Omental fat pad (tissue), 4 donors: ENCODE results near the gene GUCY1A2. TPM values are rescaled to one million over a fixed set of nuclear protein-coding genes. Genes with fewer than 3 reads are reported as not detected.

Source experiments
- ATAC-seq: fragments of 150-250 bp; one replicate; pipeline ENCODE4 v1.9.1; 2016; ENCODE audit warnings: mild to moderate bottlenecking, moderate library complexity; ENCODE audit not compliant: low FRiP score
- DNase-seq: peaks from one replicate; pipeline ENCODE4 v3.0.0-alpha.2; 2019; ENCODE audit warnings: low spot score
- total RNA-seq, 4 donors: library from RNA; depleted of rRNA; stranded (reverse); fragments of >200 nt; gene quantifications; one replicate each; pipeline ENCODE4 v1.1.0, GENCODE V29; 2016
- TF ChIP-seq, protein P1 (sequence below), 3 donors: fragments of 450-650 bp; IDR thresholded peaks; one replicate each; pipeline ENCODE4 v1.5.1; 2016 to 2017; ENCODE audit warnings: antibody characterized with exemption in 3 of 3, mild to moderate bottlenecking in 3 of 3, moderate library complexity in 2 of 3

GUCY1A2 gene
- total RNA-seq, 4 donors from 2014 or later = 2.8 to 26.6 (median 5.1) TPM

- no peak for DNase-seq
These were observed 650 bp downstream of the GUCY1A2 start for GRCh38 chr11:107017433-107018218.

GRCh38 chr11:107017104-107017432 is 1.2 kb downstream of the GUCY1A2 start:
- DNase-seq = no peak
- TF ChIP-seq, protein P1, sequence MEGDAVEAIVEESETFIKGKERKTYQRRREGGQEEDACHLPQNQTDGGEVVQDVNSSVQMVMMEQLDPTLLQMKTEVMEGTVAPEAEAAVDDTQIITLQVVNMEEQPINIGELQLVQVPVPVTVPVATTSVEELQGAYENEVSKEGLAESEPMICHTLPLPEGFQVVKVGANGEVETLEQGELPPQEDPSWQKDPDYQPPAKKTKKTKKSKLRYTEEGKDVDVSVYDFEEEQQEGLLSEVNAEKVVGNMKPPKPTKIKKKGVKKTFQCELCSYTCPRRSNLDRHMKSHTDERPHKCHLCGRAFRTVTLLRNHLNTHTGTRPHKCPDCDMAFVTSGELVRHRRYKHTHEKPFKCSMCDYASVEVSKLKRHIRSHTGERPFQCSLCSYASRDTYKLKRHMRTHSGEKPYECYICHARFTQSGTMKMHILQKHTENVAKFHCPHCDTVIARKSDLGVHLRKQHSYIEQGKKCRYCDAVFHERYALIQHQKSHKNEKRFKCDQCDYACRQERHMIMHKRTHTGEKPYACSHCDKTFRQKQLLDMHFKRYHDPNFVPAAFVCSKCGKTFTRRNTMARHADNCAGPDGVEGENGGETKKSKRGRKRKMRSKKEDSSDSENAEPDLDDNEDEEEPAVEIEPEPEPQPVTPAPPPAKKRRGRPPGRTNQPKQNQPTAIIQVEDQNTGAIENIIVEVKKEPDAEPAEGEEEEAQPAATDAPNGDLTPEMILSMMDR (IDR thresholded peaks at IDR 0.05) = no peak
- no peak for ATAC-seq

More at GRCh38 chr11:107017433-107018218, 650 bp downstream of the GUCY1A2 start:
- TF ChIP-seq, protein P1 (IDR thresholded peaks at IDR 0.05) = no peak
- ATAC-seq = peak; percentile 51

DNA sequence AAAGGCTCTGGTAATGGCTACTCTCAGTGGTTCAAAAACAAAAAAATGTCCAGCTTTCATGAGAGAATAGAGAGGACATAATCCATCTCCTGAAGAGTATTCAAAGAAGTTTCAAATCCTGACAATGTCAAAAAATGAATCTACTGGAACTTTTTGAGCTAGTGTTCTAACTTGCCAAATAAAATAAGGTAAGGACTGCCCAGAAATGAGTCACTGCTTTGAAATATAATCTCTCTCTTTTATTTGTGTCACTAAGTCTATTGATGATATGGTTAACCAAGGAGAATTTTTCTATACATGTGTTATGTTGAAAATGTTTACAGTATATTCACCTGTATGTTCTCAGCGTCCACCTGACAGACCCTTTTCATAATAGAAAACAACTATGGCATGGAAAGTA is 3.4 kb downstream of the GUCY1A2 start:
- ATAC-seq (no peak), DNase-seq (no peak)
- TF ChIP-seq, protein P1 (IDR thresholded peaks at IDR 0.05) = no peak

GRCh38 chr11:107011977-107012376 is 6.3 kb downstream of the GUCY1A2 start:
- ATAC-seq = no peak
- TF ChIP-seq, protein P1 (IDR thresholded peaks at IDR 0.05) = no peak

DNA sequence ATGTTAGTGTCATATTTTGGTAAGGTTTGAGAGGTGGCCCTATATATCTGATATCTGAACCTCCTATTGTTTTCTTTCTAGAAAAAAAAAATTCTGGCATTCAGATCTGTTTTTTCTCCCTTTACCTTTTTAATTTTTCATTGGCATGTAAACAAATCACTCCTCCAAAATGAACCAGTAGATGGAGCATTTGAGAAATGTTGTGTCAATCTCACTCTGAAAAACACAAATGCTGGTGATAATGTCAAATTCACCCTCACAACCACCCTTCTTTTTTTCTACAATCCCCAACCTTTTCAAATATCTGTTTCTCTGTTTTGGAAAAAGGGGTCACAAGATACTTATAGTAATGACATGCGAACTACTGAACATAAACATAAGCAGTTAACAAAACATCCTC is 9.1 kb downstream of the GUCY1A2 start:
- DNase-seq = no peak
- TF ChIP-seq, protein P1 (IDR thresholded peaks at IDR 0.05) = no peak
- no peak for ATAC-seq

More at GRCh38 chr11:107011977-107012376, 6.3 kb downstream of the GUCY1A2 start:
- no peak for DNase-seq

DNA sequence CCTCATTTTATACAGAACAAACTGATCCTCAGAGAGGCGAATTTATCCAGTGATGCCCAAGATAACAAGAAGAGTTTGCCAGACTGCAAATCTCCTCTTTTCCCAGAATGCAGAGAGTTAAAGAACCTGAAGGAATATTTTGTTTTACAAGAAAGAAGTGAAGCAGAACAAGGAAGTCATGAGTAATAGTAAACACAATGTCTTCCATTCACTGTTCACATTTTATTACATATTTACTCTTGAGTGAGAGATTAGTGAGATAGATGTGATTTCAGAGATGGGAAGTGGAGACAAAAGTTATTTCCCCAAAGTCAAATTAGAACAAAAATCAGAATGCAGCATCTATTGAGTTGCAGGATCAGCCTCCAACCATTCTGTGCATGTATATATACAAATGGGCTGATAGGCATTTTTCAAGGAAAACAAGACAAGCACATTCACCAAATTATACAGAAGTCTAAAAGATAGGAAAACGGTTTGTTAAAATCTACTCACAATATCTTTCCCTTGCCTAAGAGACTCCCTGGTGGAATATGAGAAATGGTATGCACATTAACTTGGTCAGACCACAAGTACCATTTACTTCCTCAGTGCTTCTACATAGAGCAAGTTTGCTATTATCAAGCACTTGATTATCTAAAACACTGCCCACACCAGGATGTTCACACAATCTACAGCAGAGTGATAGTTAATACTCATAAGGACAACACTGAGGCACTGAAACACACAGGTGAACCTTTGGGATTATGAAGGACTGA is 12.0 kb downstream of the GUCY1A2 start:
- TF ChIP-seq, protein P1 (IDR thresholded peaks at IDR 0.05) = no peak
- ATAC-seq = no peak
- DNase-seq = no peak
